KOPT-K1 (cell line): Measurements from ENCODE around the gene CLPSL1.

ENCODE experiments used
- H3K27ac ChIP-seq: fragments of 200-600 bp; sonication (generic); 2 replicates; pipeline ENCODE4 v1.5.1; 2016; ENCODE audit warnings: antibody characterized with exemption, mild to moderate bottlenecking, low read depth, low read length; ENCODE audit not compliant: poor library complexity, severe bottlenecking
- H3K36me3 ChIP-seq: fragments of 200-600 bp; sonication (generic); 2 replicates; pipeline ENCODE4 v1.5.1; 2017; ENCODE audit warnings: antibody characterized with exemption, mild to moderate bottlenecking, low read length, moderate library complexity; ENCODE audit not compliant: insufficient read depth
- H3K9me3 ChIP-seq: fragments of 200-600 bp; sonication (generic); 2 replicates; pipeline ENCODE4 v1.5.1; 2017; ENCODE audit warnings: antibody characterized with exemption, low read length, mild to moderate bottlenecking; ENCODE audit not compliant: insufficient read depth, poor library complexity, severe bottlenecking

Gene CLPSL1

DNA sequence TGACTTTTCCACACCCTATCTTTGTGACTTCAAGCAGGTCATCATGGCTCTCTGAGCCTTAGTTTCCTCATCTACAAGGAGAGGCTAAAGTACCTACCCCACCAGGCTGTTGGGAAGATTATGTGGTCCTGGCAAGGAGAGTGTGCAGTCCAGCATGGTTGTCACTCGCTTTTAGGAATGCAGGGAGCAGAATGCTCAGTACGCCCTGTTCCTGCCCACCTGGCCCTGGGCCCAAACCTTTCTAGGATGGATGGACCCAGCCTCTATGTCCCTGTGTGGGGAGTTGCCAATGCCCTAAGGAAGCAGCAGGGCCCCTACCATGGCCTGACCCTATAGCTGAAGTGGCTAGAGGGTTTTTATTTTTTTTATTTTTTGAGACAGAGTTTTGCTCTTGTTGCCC, 2.4 kb upstream of the CLPSL1 start:
- Histone ChIP-seq H3K9me3 (no peaks in the 10 kb centered on the region), H3K27ac (no peak overlapping the region), H3K36me3 (no peaks in the 10 kb centered on the region)

DNA sequence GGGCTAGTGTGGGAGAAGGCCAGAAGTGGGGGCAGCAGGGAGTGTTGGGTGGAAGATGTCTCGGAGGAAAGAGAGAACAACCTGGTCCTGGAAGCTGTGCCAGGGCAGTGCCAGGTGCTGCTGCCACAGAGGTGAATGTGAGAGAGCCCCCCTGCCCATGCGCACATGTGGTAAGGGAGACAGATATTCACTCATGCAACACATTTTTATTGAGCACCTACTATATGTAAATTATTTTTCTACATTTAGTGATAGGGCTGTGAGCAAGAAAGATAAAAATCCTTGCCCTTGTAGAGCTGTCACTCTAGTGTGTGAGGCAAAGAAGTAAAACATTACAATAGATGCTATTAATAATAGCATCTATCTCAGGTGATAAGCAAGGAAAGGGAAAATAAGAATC, 471 bp downstream of the CLPSL1 start:
- Histone ChIP-seq H3K36me3 (no peaks in the 10 kb centered on the region), H3K27ac (no peak overlapping the region), H3K9me3 (no peaks in the 10 kb centered on the region)

DNA sequence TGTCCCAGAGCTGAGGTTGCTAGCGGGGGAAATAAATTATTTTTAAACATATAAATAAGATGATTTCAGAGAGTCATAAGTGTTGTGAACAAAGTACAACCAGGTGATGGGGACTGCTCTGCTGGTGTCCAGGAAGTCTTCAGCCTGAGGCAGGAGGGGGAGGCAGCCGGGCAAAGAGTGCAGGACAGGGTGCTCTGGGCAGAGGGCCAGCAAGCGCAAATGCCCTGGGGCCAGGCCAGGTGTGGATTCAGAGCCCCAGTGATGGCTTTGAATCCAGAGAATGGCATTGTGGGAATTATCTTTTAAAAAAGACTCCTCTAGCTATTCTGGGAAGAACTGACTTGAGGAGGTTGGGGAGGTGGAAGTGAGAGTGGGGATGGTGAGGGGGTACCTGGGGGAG, 1.6 kb downstream of the CLPSL1 start:
- Histone ChIP-seq H3K9me3 (no peaks in the 10 kb centered on the region), H3K36me3 (no peaks in the 10 kb centered on the region), H3K27ac (no peak overlapping the region)

DNA sequence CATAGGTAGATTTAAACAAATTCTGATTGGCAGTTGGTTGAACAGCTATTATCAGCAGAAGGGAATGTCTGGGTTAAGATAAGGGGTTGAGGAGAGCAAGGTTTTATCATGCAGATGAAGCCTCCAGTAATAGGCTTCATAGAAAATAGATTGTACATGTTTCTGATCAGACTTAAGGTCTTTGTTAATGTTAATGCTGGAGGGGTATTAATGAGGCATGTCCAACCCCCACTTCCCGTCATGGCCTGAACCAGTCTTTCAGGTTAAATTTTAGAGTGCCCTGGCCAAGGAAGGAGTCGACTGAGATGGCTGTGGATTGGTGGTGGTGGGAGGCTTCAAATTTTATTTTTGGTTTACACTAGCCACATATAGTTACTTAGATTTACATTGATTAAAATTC, 3.4 kb downstream of the CLPSL1 start:
- no peaks in the 10 kb centered on the region for H3K36me3 ChIP-seq
- H3K9me3 ChIP-seq, result no peaks in the 10 kb centered on the region
- H3K27ac ChIP-seq, result no peak overlapping the region

DNA sequence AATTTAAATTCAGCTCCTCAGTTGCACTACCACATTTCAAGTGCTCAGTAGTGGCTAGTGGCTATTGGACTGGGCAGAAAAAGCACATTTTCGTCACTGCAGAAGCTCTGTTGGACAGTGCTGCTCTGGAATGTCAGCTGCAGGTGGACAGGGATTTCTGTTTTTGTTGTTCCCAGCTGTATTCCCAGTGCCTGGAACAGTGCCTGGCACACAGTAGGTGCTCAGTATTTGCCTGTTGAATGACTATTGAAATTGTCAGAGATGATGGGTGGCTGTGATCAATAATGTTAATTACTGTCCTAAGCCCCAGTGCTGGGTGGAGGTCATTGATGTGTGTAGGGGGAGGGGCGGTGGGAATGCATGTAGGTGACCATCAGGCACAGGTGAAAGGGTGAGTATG, 5.5 kb downstream of the CLPSL1 start:
- Histone ChIP-seq H3K27ac (no peak overlapping the region), H3K36me3 (no peaks in the 10 kb centered on the region), H3K9me3 (no peaks in the 10 kb centered on the region)

DNA sequence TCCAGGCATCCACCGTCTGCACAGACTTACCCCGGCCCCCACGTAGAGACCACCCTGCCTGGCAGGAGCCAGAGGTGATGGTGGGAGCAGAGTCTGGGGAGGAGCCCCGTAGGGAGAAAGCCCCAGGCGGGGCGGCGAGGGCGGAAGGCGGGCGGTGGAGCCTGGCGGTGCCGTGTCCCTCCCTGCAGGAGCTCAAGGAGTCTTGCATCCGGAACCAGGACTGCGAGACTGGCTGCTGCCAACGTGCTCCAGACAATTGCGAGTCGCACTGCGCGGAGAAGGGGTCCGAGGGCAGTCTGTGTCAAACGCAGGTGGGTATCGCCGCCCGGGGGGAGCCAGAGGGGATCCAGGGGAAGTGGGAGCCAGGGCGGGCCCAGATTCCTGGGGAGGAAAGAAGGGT, 6.0 kb downstream of the CLPSL1 start:
- H3K9me3 ChIP-seq, result no peaks in the 10 kb centered on the region
- H3K27ac ChIP-seq, result no peak overlapping the region
- H3K36me3 ChIP-seq, result no peaks in the 10 kb centered on the region

DNA sequence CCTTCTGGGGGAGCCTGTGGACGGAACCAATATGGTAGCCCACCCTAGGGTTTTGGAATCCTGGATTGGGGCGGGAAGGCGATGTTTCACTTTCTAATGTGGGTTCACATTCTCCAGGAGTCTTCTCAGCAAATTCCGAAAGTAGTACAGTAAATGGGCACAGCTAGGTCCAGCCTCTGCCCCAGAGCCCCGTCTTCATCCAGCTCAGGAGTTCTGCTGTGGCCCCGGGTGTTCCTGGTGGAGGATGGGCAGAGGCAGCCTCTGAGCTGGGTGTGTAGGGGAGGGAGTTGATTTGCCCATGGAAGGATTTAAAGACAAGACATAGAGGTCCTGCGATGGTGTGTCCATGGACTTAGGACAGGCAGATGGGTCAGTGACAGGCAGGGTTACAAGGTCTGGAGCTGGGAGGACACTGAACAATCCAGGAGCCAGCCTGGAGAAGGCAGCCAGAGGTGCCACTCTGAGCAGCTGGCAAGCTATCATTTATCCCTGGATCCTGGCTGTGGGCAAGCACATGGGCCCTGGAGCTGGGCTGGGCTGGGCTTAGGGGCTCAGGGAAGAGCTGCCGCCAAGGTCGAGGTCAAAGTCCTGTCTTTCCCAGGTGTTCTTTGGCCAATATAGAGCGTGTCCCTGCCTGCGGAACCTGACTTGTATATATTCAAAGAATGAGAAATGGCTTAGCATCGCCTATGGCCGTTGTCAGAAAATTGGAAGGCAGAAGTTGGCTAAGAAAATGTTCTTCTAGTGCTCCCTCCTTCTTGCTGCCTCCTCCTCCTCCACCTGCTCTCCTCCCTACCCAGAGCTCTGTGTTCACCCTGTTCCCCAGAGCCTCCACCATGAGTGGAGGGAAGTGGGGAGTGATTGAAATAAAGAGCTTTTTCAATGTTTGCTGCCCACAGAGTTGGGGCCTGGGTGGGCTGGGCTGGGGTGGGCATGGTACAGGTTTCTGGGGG, 6.7 kb downstream of the CLPSL1 start:
- H3K36me3 ChIP-seq, result no peaks in the 10 kb centered on the region
- H3K27ac ChIP-seq, result no peak overlapping the region
- H3K9me3 ChIP-seq, result no peaks in the 10 kb centered on the region

DNA sequence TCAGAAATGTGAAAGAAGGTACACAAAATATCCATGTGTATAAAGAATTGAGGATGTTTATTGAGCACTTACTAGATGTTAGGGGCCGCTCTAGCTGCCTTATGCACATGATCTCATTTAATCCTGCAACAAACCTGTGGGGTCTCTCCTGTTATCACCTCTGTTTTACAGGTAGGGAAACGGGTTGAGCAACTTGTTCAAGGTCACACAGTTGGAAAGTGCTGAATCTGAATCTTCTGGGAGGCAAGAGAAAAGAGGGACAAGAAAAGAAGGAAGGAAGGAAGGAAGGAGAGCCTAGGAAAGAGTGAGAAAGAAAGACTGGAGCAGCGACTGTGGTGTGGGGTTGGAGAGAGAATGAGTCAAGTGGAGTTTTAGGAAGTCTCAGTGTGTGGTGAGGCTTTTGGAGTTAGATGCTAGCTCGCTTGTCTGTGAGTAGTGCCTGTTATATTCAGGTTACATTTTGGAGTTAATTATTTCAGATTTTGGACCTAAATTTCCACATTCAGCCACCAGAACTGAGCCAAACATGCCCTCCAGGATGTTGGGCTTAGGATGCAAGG, 7.7 kb downstream of the CLPSL1 start:
- no peaks in the 10 kb centered on the region for H3K36me3 ChIP-seq
- no peak overlapping the region for H3K27ac ChIP-seq
- H3K9me3 ChIP-seq, result no peaks in the 10 kb centered on the region

DNA sequence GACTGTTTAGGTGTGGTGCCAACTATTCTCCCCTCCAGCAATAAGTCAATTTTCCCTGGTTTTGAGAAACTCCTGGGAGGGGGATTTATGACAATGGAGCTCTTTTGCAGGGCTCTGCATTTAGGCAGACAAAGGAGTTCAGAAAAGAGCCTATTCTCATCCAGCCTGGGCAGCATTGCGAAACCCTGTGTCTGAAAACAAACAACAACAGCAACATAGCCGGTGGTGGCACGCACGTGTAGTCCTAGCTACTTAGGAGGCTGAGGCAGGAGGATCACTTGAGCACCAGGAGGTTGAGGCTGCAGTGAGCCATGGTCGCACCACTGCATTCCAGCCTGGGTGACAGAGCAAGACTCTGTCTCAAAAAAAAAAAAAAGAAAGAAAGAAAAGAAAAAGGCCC, 9.9 kb downstream of the CLPSL1 start:
- no peaks in the 10 kb centered on the region for H3K36me3 ChIP-seq

DNA sequence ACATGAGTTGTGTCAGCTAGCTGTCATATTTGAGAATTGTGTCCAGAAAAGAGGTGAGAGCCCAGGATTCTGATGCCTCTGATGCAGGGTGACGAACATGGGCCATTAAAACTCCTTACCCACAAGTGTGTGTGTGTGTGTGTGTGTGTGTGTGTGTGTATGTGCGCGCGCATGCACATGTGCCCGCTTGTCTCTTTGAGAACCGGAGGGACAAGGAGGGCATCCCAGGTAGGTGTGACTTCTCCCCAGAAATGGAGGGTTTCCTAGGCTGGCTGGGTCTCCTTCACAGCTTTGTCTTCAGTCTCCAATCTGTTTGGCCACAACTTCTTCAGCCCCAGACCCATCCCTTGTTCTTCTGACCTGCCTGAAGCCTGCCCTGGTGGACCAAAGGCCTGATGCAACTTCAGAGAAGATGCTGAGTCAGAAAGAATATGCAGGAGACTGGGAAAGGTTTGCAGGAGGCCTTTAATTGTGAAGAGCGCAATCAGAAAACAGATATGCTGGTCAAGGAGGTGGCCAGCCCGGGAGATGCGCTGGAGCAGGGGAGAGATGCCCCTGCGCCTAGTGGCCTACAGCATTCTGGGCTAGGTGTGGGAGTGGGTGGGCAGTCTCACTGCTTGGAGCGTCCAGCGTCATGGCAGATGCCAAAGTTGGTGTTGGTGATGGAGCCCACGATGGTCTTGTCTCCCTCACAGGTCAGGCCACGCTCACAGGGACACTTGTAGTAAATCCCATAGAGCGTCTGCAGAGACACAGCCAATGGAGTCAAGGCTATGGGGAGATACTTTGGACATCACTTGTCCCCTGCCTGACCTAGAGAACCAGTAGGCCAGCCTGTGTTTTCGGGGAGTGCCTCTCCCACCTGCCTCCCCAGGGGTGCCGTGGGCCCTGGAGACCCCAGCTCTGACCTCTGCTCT, 14.0 kb downstream of the CLPSL1 start:
- no peaks in the 10 kb centered on the region for H3K36me3 ChIP-seq
- H3K9me3 ChIP-seq, result no peaks in the 10 kb centered on the region
- no peak overlapping the region for H3K27ac ChIP-seq

More for the DNA sequence above, 9.9 kb downstream of the CLPSL1 start:
- H3K27ac ChIP-seq, result no peak overlapping the region
- no peaks in the 10 kb centered on the region for H3K9me3 ChIP-seq

DNA sequence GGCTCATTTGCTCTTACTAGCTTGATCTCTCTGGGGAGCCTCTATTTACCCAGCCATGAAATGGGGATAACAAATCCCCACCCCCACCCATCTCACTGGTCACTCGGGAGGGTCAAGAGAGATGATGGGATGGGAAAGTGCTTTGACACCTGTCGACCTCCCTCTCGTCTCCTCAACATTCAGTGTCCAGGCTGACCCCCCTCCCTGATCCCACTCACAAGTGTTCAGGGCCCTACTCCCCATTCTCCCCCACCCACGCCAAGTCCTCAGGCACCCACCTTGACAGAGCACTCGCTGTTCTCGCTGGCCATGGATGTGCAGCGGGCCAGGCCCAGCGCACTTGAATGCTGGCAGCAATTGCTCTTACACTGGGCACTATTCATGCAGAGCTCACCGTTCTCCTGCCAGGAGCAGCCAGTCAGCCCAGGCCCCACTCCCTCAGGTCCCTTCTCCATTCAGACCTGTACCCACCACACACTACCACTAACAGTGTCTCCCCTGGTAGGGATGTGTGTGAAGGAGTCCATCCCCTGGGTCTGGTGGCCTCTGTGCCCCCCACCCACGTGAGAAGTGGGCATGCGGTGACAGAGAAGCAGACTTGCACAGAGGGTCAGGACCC, 14.7 kb downstream of the CLPSL1 start:
- H3K27ac ChIP-seq, result no peak overlapping the region
- no peaks in the 10 kb centered on the region for H3K9me3 ChIP-seq
- no peaks in the 10 kb centered on the region for H3K36me3 ChIP-seq

DNA sequence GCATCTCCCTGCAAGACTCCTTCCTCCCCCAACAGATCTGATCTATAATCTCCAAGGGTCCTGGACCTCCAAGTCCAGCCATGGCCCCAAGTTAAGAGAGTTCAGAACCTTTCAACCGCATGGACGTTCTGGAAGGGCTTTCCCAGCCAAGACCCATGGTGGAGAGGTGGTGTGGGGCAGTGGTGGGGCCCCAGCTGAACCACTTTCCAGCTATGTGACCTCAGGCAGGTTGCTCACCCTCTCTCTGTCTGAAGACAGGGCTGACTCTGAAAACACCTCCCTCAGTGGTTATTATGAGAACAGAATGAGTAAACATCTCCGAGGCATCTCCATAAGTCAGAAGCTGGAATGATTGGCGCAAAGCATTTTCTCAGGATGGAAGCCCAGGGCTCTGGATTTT, 15.4 kb downstream of the CLPSL1 start:
- Histone ChIP-seq H3K9me3 (no peaks in the 10 kb centered on the region), H3K36me3 (no peaks in the 10 kb centered on the region), H3K27ac (no peak overlapping the region)

DNA sequence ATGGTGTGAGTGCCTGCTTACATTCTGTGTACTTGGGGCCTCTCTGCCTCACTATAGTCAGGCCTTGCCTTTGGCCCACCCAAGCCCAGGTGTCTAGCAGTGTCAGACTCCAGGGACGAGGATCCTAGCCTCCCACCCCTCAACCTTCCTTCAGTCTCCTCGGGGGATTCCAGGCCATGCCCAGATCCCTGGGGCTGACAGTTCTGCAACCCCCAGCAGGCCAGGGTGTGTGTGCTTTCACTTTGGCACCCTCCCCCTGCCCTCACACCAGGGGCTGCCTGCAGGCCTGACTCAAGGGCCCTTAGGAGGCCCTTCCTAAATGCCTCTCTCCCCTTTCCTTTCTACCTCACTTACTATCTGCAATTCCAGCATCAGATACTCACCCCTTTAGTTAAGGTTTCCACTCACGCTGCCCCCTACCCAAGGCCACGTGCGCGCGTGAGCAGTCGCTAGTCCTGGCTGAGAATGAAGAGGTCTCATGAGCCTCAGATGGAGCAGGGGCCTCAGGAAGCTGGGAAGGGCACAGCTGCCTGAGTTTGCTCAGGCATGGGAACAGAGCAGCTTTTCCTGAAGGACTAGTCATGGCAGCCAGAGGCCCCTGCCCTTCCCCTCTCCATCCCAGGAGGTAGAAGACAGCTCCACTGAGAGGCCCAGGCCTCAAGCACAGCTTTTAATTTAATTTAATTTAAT, 17.2 kb downstream of the CLPSL1 start:
- H3K27ac ChIP-seq, result no peak overlapping the region
- H3K9me3 ChIP-seq, result no peaks in the 10 kb centered on the region
- no peaks in the 10 kb centered on the region for H3K36me3 ChIP-seq

DNA sequence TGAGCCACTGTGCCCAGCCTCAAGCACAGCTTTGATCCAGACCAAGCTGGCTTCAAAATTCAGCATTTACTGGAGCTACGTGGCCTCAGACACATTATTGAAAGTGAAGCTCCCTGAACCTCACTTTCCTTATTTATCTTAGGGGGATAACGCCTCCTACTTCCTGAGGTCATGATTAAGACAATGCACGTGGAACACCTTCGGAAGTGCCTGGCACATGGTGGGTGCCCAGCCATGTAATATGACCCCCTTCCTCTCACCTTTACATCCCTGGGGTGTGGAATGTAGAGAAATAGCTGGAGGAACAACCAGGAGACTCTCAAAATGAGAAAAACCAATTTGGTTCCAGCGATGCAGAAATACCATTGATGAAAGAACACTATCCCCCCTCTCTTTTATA, 17.9 kb downstream of the CLPSL1 start:
- no peaks in the 10 kb centered on the region for H3K9me3 ChIP-seq
- H3K36me3 ChIP-seq, result no peaks in the 10 kb centered on the region
- no peak overlapping the region for H3K27ac ChIP-seq
